Breast epithelium (tissue), 4 donors: ENCODE results near the gene ERGIC1. TPM values are rescaled to one million over a fixed set of nuclear protein-coding genes. Genes with fewer than 3 reads are reported as not detected.

ENCODE experiments used
- DNase-seq, 2 donors: peaks; one replicate each; pipeline ENCODE4 v3.0.0-alpha.2; 2019; ENCODE audit warnings: low spot score in 2 of 2
- H3K27ac ChIP-seq, 2 donors: fragments of 200-600 bp; sonication (generic) in 1 of 2; one replicate each; pipeline ENCODE4 v1.5.1; 2016 to 2019; ENCODE audit warnings: mild to moderate bottlenecking in 1 of 2
- H3K27me3 ChIP-seq, 2 donors: fragments of 200-600 bp; sonication (generic) in 1 of 2; one replicate each; pipeline versions ENCODE4 v1.5.1 to v1.6.0; 2017 to 2019; ENCODE audit warnings: control low read depth in 1 of 2, mild to moderate bottlenecking in 1 of 2
- H3K36me3 ChIP-seq: fragments of 200-600 bp; one replicate; pipeline ENCODE4 v1.5.1; 2019
- H3K4me1 ChIP-seq, 2 donors: fragments of 200-600 bp; sonication (generic); one replicate each; pipeline ENCODE4 v1.5.1; 2016 to 2019; ENCODE audit warnings: control low read depth in 1 of 2
- H3K4me3 ChIP-seq, 3 donors: fragments of 200-600 bp; sonication (generic); 1 replicate in 2 of 3; 2 replicates in 1 of 3; pipeline ENCODE4 v1.5.1; 2016 to 2019; ENCODE audit warnings: mild to moderate bottlenecking in 3 of 3, moderate library complexity in 2 of 3
- H3K9me3 ChIP-seq, 2 donors: fragments of 200-600 bp; sonication (generic) in 1 of 2; one replicate each; pipeline ENCODE4 v1.5.1; 2016 to 2019; ENCODE audit warnings: control low read depth in 1 of 2
- CTCF ChIP-seq, 3 donors: fragments of 450-650 bp; IDR thresholded peaks; one replicate each; pipeline ENCODE4 v1.5.1; 2016 to 2017; ENCODE audit warnings: antibody characterized with exemption in 3 of 3, mild to moderate bottlenecking in 3 of 3, moderate library complexity in 3 of 3
- POLR2A ChIP-seq: fragments of 450-650 bp; IDR thresholded peaks from one replicate; pipeline ENCODE4 v1.6.1; 2016; ENCODE audit warnings: antibody characterized with exemption, mild to moderate bottlenecking, moderate library complexity
- POLR2AphosphoS5 ChIP-seq, 3 donors: sonication (generic); formaldehyde crosslinking; IDR thresholded peaks; one replicate each; pipeline ENCODE4 v1.6.1; 2017; ENCODE audit warnings: antibody characterized with exemption in 3 of 3
- intact Hi-C: fragments of 100-400 bp; cut with DNase I; formaldehyde crosslinking; loops from one replicate; pipeline ENCODE4 v1.15.1; 2023; ENCODE audit warnings: low total_unique reads
- total RNA-seq, 3 donors: library from RNA; depleted of rRNA; stranded (reverse); fragments of >200 nt; gene quantifications; one replicate each; pipeline ENCODE4 v1.1.0, GENCODE V29; 2016

The ERGIC1 gene
- total RNA-seq, 3 donors from 2014 or later: 86.6 to 139 (median 95.2) TPM

DNA sequence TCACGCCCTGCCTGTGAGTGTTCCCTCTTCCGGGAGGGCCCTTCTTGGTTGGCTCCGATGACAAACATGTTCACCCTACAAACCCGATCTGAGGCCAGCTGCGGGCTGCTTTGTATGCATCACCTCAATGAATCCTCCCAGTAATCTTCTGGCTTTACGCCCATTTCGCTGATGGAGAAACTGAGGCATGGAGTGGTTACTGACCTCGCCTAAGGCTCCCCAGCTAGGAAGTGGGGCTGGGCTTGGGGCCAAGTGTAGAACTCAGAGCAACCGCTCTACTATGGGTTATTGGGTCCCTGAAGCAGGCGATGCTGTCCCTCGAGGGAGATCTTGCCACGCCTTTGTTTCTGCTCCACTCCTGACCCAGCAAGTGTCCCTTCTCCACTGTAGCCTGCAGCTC lies 86.9 kb downstream of the ERGIC1 start:
- DNase-seq: no peak
- intact Hi-C loops: no loop called here

GRCh38 chr5:172921906-172922305 lies 87.9 kb downstream of the ERGIC1 start:
- intact Hi-C loops: no loop called here
- no peaks in the 10 kb centered on the region for H3K36me3 ChIP-seq
- no peaks in the 10 kb centered on the region for H3K9me3 ChIP-seq
- H3K4me3 ChIP-seq: no peak overlapping the region
- no peak overlapping the region for H3K27ac ChIP-seq
- DNase-seq: no peak
- H3K27me3 ChIP-seq: no peaks in the 10 kb centered on the region
- TF ChIP-seq POLR2A (no peak), POLR2AphosphoS5 (IDR thresholded peaks at IDR 0.05) (no peak), CTCF (IDR thresholded peaks at IDR 0.05) (no peak)
- H3K4me1 ChIP-seq: no peaks in the 10 kb centered on the region

More for the DNA sequence above, 86.9 kb downstream of the ERGIC1 start:
- TF ChIP-seq CTCF (IDR thresholded peaks at IDR 0.05): no peak
- no peak for TF ChIP-seq POLR2AphosphoS5 (IDR thresholded peaks at IDR 0.05)
- no peak for TF ChIP-seq POLR2A
- H3K27ac ChIP-seq: no peak overlapping the region
- no peaks in the 10 kb centered on the region for H3K27me3 ChIP-seq
- no peak overlapping the region for H3K4me3 ChIP-seq
- no peaks in the 10 kb centered on the region for H3K9me3 ChIP-seq
- no peaks in the 10 kb centered on the region for H3K36me3 ChIP-seq
- no peaks in the 10 kb centered on the region for H3K4me1 ChIP-seq

GRCh38 chr5:172923539-172923938 lies 89.5 kb downstream of the ERGIC1 start:
- H3K4me3 ChIP-seq: no peak overlapping the region
- TF ChIP-seq POLR2A (no peak), CTCF (IDR thresholded peaks at IDR 0.05) (no peak), POLR2AphosphoS5 (IDR thresholded peaks at IDR 0.05) (no peak)
- DNase-seq: no peak
- no peaks in the 10 kb centered on the region for H3K27me3 ChIP-seq
- no peaks in the 10 kb centered on the region for H3K9me3 ChIP-seq
- intact Hi-C loops: no loop called here
- H3K4me1 ChIP-seq: no peaks in the 10 kb centered on the region
- H3K36me3 ChIP-seq: no peaks in the 10 kb centered on the region
- H3K27ac ChIP-seq: no peak overlapping the region

DNA sequence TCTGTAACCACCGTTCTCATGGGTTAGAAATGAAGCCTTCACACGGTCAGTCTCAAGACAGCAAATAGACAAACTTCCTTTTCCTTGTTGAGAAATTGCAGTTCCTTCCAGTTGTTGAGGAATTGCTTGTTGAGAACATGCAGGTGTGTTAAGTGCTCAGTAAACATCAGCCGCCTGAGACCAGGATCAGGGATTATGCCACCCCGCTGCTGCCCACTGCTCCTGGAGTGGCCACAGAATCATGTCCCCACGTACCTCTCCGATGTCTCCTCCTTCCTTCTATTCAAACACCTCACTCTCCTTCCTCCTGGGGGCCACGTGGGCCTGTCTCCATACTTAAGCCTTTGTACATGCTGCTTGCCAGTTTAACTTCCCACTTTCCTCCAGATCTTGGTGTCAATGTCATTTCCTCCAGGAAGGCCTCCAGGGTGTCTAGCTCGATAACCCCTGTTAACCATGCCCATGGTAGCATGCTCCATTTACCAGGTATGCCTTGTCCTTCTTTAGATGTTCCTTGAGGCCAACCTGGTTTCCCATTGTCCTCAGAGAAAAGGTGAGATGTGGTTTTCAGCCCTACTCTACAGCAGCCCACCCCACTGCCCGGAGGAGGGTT lies 91.4 kb downstream of the ERGIC1 start:
- Histone ChIP-seq H3K4me1 (no peaks in the 10 kb centered on the region), H3K9me3 (no peaks in the 10 kb centered on the region), H3K27ac (no peak overlapping the region), H3K27me3 (no peaks in the 10 kb centered on the region), H3K36me3 (no peaks in the 10 kb centered on the region), H3K4me3 (no peak overlapping the region)
- DNase-seq: no peak
- intact Hi-C loops: no loop called here
- no peak for TF ChIP-seq CTCF (IDR thresholded peaks at IDR 0.05)
- no peak for TF ChIP-seq POLR2A
- no peak for TF ChIP-seq POLR2AphosphoS5 (IDR thresholded peaks at IDR 0.05)

- Histone ChIP-seq H3K4me3 (no peak overlapping the region), H3K36me3 (no peaks in the 10 kb centered on the region), H3K4me1 (no peaks in the 10 kb centered on the region), H3K9me3 (no peaks in the 10 kb centered on the region), H3K27ac (no peak overlapping the region), H3K27me3 (no peaks in the 10 kb centered on the region)
- no peak for DNase-seq
- intact Hi-C loops: no loop called here
- TF ChIP-seq POLR2A (no peak), CTCF (IDR thresholded peaks at IDR 0.05) (no peak), POLR2AphosphoS5 (IDR thresholded peaks at IDR 0.05) (no peak)
Measured at GRCh38 chr5:172926008-172926523, 92.0 kb downstream of the ERGIC1 start.
